ENCODE data around the gene NCAPD3. TPM values are rescaled to one million over a fixed set of nuclear protein-coding genes. Genes with fewer than 3 reads are reported as not detected.

NCAPD3 gene
- total RNA-seq, 2 donors from 2014 or later = 44.4 to 61.9 TPM

GRCh38 chr11:134230339-134230738 is 6.6 kb upstream of the NCAPD3 start:
- intact Hi-C loops (cut with DNase I) = no loop called here
- DNase-seq (ENCODE audit: low spot score) = no peak
- Histone ChIP-seq H3K4me1 (replicated peaks) (no peaks in the 10 kb centered on the region), H3K27ac (no peak overlapping the region), H3K9me3 (no peaks in the 10 kb centered on the region), H3K27me3 (replicated peaks; ENCODE audit: insufficient read depth) (no peaks in the 10 kb centered on the region), H3K36me3 (no peaks in the 10 kb centered on the region), H3K4me3 (no peak overlapping the region)
- TF ChIP-seq POLR2AphosphoS5 (IDR thresholded peaks at IDR 0.05) = no peak
- TF ChIP-seq, protein P1, sequence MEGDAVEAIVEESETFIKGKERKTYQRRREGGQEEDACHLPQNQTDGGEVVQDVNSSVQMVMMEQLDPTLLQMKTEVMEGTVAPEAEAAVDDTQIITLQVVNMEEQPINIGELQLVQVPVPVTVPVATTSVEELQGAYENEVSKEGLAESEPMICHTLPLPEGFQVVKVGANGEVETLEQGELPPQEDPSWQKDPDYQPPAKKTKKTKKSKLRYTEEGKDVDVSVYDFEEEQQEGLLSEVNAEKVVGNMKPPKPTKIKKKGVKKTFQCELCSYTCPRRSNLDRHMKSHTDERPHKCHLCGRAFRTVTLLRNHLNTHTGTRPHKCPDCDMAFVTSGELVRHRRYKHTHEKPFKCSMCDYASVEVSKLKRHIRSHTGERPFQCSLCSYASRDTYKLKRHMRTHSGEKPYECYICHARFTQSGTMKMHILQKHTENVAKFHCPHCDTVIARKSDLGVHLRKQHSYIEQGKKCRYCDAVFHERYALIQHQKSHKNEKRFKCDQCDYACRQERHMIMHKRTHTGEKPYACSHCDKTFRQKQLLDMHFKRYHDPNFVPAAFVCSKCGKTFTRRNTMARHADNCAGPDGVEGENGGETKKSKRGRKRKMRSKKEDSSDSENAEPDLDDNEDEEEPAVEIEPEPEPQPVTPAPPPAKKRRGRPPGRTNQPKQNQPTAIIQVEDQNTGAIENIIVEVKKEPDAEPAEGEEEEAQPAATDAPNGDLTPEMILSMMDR (IDR thresholded peaks at IDR 0.05) = no peak
- WGBS = 69% methylated on average over 4 of the region's 4 CpGs

- WGBS = 87% methylated on average over 6 of the region's 6 CpGs
- no peak overlapping the region for H3K27ac ChIP-seq
- TF ChIP-seq POLR2A (IDR thresholded peaks at IDR 0.05) (no peak), POLR2AphosphoS5 (IDR thresholded peaks at IDR 0.05) (no peak)
- TF ChIP-seq, protein P1 (IDR thresholded peaks at IDR 0.05) = no peak
- H3K36me3 ChIP-seq = no peaks in the 10 kb centered on the region
- no peak for DNase-seq (ENCODE audit: low spot score)
- H3K9me3 ChIP-seq = no peaks in the 10 kb centered on the region
- no peaks in the 10 kb centered on the region for H3K27me3 ChIP-seq (replicated peaks; ENCODE audit: insufficient read depth)
- intact Hi-C loops (cut with DNase I) = loop anchor here (10.0 kb wide), 1 partner anchor 106 kb away; the partner anchor contains the start of gene GLB1L2
- no peak overlapping the region for H3K4me3 ChIP-seq
- no peaks in the 10 kb centered on the region for H3K4me1 ChIP-seq (replicated peaks)
These were observed 5.5 kb upstream of the NCAPD3 start for GRCh38 chr11:134229126-134229790.

DNA sequence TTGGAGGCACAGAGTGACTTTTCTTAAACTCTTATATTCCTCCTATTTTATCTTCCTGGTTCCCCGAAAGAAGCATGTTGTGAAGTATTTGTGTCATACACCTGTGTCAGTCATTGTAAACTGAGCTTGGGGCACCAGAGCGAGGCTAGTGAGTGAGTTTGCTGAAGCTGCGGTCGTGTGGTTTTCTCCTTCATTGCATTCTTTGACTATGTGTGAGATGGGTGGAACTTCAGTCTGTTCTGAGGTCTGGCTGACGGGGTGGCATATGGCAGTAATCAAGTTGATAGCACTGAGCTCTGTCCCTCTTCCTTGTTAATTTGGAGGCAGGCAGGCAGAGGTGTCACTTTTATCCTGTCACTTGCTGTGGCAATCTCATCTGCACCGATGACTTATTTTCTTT is 4.9 kb upstream of the NCAPD3 start:
- DNase-seq (ENCODE audit: low spot score) = no peak
- H3K4me3 ChIP-seq = no peak overlapping the region
- H3K36me3 ChIP-seq = no peaks in the 10 kb centered on the region
- no peak for TF ChIP-seq POLR2A (IDR thresholded peaks at IDR 0.05)
- TF ChIP-seq, protein P1 (IDR thresholded peaks at IDR 0.05) = no peak
- no peak for TF ChIP-seq POLR2AphosphoS5 (IDR thresholded peaks at IDR 0.05)
- WGBS = 75% methylated on average over 6 of the region's 6 CpGs
- H3K4me1 ChIP-seq (replicated peaks) = no peaks in the 10 kb centered on the region
- intact Hi-C loops (cut with DNase I) = loop anchor here (10.0 kb wide), 1 partner anchor 106 kb away; the partner anchor contains the start of gene GLB1L2
- no peaks in the 10 kb centered on the region for H3K27me3 ChIP-seq (replicated peaks; ENCODE audit: insufficient read depth)
- no peak overlapping the region for H3K27ac ChIP-seq
- H3K9me3 ChIP-seq = no peaks in the 10 kb centered on the region

- DNase-seq (ENCODE audit: low spot score) = no peak
- peaks cover 11% of the 10 kb centered on the region for H3K4me1 ChIP-seq (replicated peaks)
- no peaks in the 10 kb centered on the region for H3K36me3 ChIP-seq
- H3K9me3 ChIP-seq = no peaks in the 10 kb centered on the region
- no peaks in the 10 kb centered on the region for H3K27me3 ChIP-seq (replicated peaks; ENCODE audit: insufficient read depth)
- WGBS = 92% methylated on average over 5 of the region's 5 CpGs
- TF ChIP-seq, protein P1 (IDR thresholded peaks at IDR 0.05) = no peak
- no peak for TF ChIP-seq POLR2A (IDR thresholded peaks at IDR 0.05)
- TF ChIP-seq POLR2AphosphoS5 (IDR thresholded peaks at IDR 0.05) = no peak
- peak overlapping the region in 1 of 2 donors; percentile 98 for H3K4me3 ChIP-seq
- intact Hi-C loops (cut with DNase I) = loop anchor here (10.0 kb wide), 1 partner anchor 108 kb away; the partner anchor contains the start of gene GLB1L2
- H3K27ac ChIP-seq = peak overlapping the region in 1 of 2 donors; percentile 12
These were observed 3.1 kb upstream of the NCAPD3 start for GRCh38 chr11:134226806-134227325.
